CD4-positive, alpha-beta memory T cell (primary cell): ENCODE data around the gene CAND1. TPM values are rescaled to one million over a fixed set of nuclear protein-coding genes. Genes with fewer than 3 reads are reported as not detected.

ENCODE experiments used
- CTCF ChIA-PET: fragments of 350-600 bp; sonication (Branson Sonifier 250); formaldehyde crosslinking; loops from one replicate; lab custom pipeline; 2021; ENCODE audit warnings: inconsistent platforms; ENCODE audit not compliant: partially characterized antibody; lab: Charles Lee
- POLR2A ChIA-PET: fragments of 350-600 bp; sonication (Branson Sonifier 250); formaldehyde crosslinking; loops from one replicate; lab custom pipeline; 2021; ENCODE audit not compliant: partially characterized antibody; lab: Charles Lee
- DNase-seq, 5 donors: peaks; one replicate each; pipeline versions ENCODE4 v3.0.0 to v3.0.0-alpha.2; 2020 to 2022; ENCODE audit warnings: mixed read lengths in 1 of 5
- H3K27ac ChIP-seq: one replicate; pipeline ENCODE4 v1.7.0; 2013; ENCODE audit warnings: low read depth, low read length
- H3K27me3 ChIP-seq: 2 replicates; pipeline ENCODE4 v1.7.0; 2013; ENCODE audit warnings: mild to moderate bottlenecking, low read length, moderate library complexity; ENCODE audit not compliant: insufficient read depth
- H3K36me3 ChIP-seq: 2 replicates; pipeline ENCODE4 v1.7.0; 2013; ENCODE audit warnings: mild to moderate bottlenecking, low read length, moderate library complexity; ENCODE audit not compliant: insufficient read depth
- H3K4me1 ChIP-seq: 2 replicates; pipeline ENCODE4 v1.7.0; 2013; ENCODE audit warnings: mild to moderate bottlenecking, low read length, moderate library complexity; ENCODE audit not compliant: insufficient read depth
- H3K4me3 ChIP-seq, 2 donors: one replicate each; pipeline ENCODE4 v1.7.0; 2013; ENCODE audit warnings: low read length in 2 of 2, mild to moderate bottlenecking in 1 of 2
- H3K9me3 ChIP-seq, 2 donors: one replicate each; pipeline ENCODE4 v1.7.0; 2013; ENCODE audit warnings: low read length in 2 of 2, control low read depth in 1 of 2; ENCODE audit not compliant: control insufficient read depth in 1 of 2
- H3K27ac Mint-ChIP-seq, 7 donors: one replicate each; pipeline ENCODE4 v1.8.0; 2020 to 2021; ENCODE audit warnings: mixed read lengths in 7 of 7, mild to moderate bottlenecking in 6 of 7, inconsistent platforms in 3 of 7, moderate library complexity in 3 of 7
- H3K27me3 Mint-ChIP-seq, 2 donors: one replicate each; pipeline ENCODE4 v1.8.0; 2020 to 2021; ENCODE audit warnings: mixed read lengths in 2 of 2
- H3K36me3 Mint-ChIP-seq, 2 donors: one replicate each; pipeline ENCODE4 v1.8.0; 2020 to 2021; ENCODE audit warnings: mixed read lengths in 2 of 2, inconsistent platforms in 1 of 2, mild to moderate bottlenecking in 1 of 2
- H3K4me1 Mint-ChIP-seq, 4 donors: one replicate each; pipeline ENCODE4 v1.8.0; 2020 to 2021; ENCODE audit warnings: mixed read lengths in 4 of 4, mild to moderate bottlenecking in 1 of 4
- H3K4me3 Mint-ChIP-seq, 8 donors: one replicate each; pipeline ENCODE4 v1.8.0; 2020 to 2021; ENCODE audit warnings: mixed read lengths in 8 of 8, mild to moderate bottlenecking in 7 of 8, moderate library complexity in 6 of 8, inconsistent platforms in 3 of 8
- H3K9me3 Mint-ChIP-seq, 8 donors: one replicate each; pipeline ENCODE4 v1.8.0; 2020 to 2021; ENCODE audit warnings: mixed read lengths in 8 of 8, mild to moderate bottlenecking in 5 of 8, inconsistent platforms in 3 of 8, moderate library complexity in 1 of 8
- intact Hi-C: fragments of 100-400 bp; cut with micrococcal nuclease; formaldehyde crosslinking; loops from one replicate; pipeline ENCODE4 v1.15.1; 2023
- polyA plus RNA-seq, 2 donors: library from polyadenylated mRNA; unstranded; fragments of 300-500 nt; fragmentation: Illumina TruSeq; gene quantifications; one replicate each; pipeline ENCODE4 v1.2.3, GENCODE V29; 2021
- total RNA-seq, 2 experiments: library from RNA; stranded (reverse); gene quantifications; one replicate each; pipeline ENCODE4 v1.2.3, GENCODE V29; 2021

The CAND1 gene
- total and polyA plus RNA-seq, 4 experiments from 2014 or later = 75.5 to 124 (median 101) TPM

DNA sequence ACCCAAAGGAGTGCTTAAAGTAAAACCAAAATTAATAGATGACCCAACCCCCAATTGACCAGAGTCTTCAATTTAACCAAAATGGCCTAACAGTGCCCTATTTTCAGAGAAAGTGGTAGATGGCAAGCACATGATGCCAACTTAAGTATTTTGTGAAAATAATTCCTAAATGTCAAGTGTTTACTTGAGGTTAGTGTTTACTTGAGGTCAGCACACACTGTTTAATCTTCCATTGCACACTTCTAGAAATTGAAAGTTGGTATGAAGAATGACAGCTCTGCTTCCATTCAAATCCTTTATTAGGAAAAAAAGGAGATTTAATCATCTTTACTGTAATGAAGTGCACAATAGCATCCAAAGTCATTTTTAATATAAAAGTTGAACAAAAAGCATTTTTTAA, 25.9 kb upstream of the CAND1 start:
- no peaks in the 10 kb centered on the region for H3K27me3 ChIP-seq
- POLR2A ChIA-PET = no interaction called here
- no peak overlapping the region for H3K4me3 Mint-ChIP-seq
- intact Hi-C loops = no loop called here
- no peaks in the 10 kb centered on the region for H3K9me3 ChIP-seq
- peaks cover 0 to 2% of the 10 kb centered on the region in 2 donors for H3K27me3 Mint-ChIP-seq
- no peaks in the 10 kb centered on the region for H3K4me1 ChIP-seq
- H3K27ac ChIP-seq = no peak overlapping the region
- CTCF ChIA-PET = no interaction called here
- H3K36me3 ChIP-seq = no peaks in the 10 kb centered on the region
- H3K4me3 ChIP-seq = no peak overlapping the region
- H3K4me1 Mint-ChIP-seq = no peaks in the 10 kb centered on the region
- no peak for DNase-seq
- peaks cover 0 to 2% (median 0%) of the 10 kb centered on the region in 8 donors for H3K9me3 Mint-ChIP-seq
- no peaks in the 10 kb centered on the region for H3K36me3 Mint-ChIP-seq
- no peak overlapping the region for H3K27ac Mint-ChIP-seq

DNA sequence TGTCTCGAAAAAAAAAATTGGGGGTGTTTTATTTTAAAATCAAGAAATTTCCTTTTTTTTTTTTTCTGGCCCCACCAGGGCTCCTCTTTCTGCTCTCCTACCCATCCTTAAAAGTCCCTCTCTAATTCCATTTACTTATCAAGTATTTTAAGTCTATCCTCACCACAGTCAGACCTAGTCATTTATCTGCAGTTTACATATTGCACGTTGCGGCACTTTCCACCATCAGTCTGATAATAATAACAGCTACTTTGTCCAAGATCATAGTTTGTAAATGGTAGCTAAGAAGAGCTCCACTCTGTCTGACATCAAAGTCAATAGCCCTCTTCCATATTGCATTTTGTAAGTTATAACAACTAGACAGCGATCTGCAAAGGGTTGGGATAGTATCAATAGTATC, 23.6 kb upstream of the CAND1 start:
- POLR2A ChIA-PET = no interaction called here
- no peaks in the 10 kb centered on the region for H3K36me3 Mint-ChIP-seq
- H3K27me3 Mint-ChIP-seq = peaks cover 0 to 2% of the 10 kb centered on the region in 2 donors
- CTCF ChIA-PET = no interaction called here
- intact Hi-C loops = no loop called here
- no peaks in the 10 kb centered on the region for H3K27me3 ChIP-seq
- H3K27ac Mint-ChIP-seq = no peak overlapping the region
- peaks cover 0 to 2% (median 0%) of the 10 kb centered on the region in 8 donors for H3K9me3 Mint-ChIP-seq
- H3K27ac ChIP-seq = no peak overlapping the region
- no peaks in the 10 kb centered on the region for H3K36me3 ChIP-seq
- no peak for DNase-seq
- H3K4me3 Mint-ChIP-seq = no peak overlapping the region
- H3K4me3 ChIP-seq = no peak overlapping the region
- H3K4me1 Mint-ChIP-seq = no peaks in the 10 kb centered on the region
- no peaks in the 10 kb centered on the region for H3K4me1 ChIP-seq
- no peaks in the 10 kb centered on the region for H3K9me3 ChIP-seq

DNA sequence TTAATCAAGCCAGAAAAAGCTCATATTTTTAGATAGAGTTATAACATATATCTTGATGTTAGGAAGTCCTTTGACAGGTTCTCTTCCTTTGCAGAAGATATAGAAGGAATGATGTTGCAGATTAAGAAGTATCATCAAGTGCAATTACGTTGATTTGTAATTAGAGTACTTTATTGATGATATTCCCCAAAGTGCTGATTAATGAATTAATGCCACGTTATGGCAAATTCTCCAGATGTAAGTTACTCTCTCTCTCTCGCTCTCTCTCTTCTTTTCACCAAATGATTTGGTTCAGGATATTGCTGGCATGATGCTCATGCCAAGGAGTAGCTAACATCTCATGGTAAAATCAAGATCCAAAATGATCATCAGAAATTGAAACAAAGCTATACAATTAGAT, 18.1 kb upstream of the CAND1 start:
- Mint-ChIP-seq H3K9me3 (peaks cover 0 to 2% (median 0%) of the 10 kb centered on the region in 8 donors), H3K27ac (no peak overlapping the region), H3K4me3 (no peak overlapping the region), H3K4me1 (no peaks in the 10 kb centered on the region), H3K27me3 (peaks cover 2 to 9% of the 10 kb centered on the region in 2 donors), H3K36me3 (no peaks in the 10 kb centered on the region)
- Histone ChIP-seq H3K4me1 (no peaks in the 10 kb centered on the region), H3K4me3 (no peak overlapping the region), H3K9me3 (no peaks in the 10 kb centered on the region), H3K36me3 (no peaks in the 10 kb centered on the region), H3K27me3 (no peaks in the 10 kb centered on the region), H3K27ac (no peak overlapping the region)
- no peak for DNase-seq
- ChIA-PET POLR2A (interaction anchor here (1.0 kb wide), 1 partner anchor 17 kb away, joined by 3 read pairs; no protein-coding TSS in a partner anchor), CTCF (no interaction called here)
- intact Hi-C loops = no loop called here

DNA sequence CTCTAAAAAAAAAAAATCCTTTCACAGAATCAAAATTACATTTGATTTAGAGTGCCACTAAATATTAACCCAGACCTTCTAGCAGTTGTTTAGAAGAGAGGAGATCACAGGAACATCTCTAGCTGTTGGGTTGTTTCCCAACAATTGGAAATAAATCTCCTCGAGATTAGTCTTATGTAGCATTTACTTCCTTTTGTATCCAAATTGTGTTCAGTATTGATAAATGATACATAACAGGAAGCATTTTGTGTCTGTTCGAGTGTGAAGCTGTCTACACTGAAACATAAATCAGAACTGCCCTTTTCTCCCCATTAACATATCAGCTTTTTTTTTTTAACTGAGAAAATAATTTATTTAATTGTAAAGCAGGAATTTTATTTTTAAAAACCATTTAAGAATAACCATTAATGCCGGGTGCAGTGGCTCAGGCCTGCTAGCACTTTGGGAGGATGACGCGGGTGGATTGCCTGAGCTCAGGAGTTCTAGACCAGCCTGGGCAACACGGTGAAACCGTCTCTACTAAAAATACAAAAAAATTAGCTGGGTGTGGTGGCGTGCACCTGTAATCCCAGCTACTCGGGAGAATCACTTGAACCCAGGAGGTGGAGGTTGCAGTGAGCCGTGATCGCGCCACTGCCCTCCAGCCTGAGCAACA, 14.7 kb upstream of the CAND1 start:
- CTCF ChIA-PET = no interaction called here
- no peaks in the 10 kb centered on the region for H3K9me3 ChIP-seq
- H3K4me1 ChIP-seq = no peaks in the 10 kb centered on the region
- POLR2A ChIA-PET = no interaction called here
- H3K4me3 ChIP-seq = no peak overlapping the region
- Mint-ChIP-seq H3K9me3 (no peaks in the 10 kb centered on the region), H3K27me3 (peaks cover 2 to 9% of the 10 kb centered on the region in 2 donors), H3K4me3 (no peak overlapping the region), H3K27ac (no peak overlapping the region), H3K36me3 (peaks cover 0 to 3% of the 10 kb centered on the region in 2 donors), H3K4me1 (no peaks in the 10 kb centered on the region)
- H3K36me3 ChIP-seq = no peaks in the 10 kb centered on the region
- DNase-seq = no peak
- no peaks in the 10 kb centered on the region for H3K27me3 ChIP-seq
- intact Hi-C loops = no loop called here
- H3K27ac ChIP-seq = no peak overlapping the region

DNA sequence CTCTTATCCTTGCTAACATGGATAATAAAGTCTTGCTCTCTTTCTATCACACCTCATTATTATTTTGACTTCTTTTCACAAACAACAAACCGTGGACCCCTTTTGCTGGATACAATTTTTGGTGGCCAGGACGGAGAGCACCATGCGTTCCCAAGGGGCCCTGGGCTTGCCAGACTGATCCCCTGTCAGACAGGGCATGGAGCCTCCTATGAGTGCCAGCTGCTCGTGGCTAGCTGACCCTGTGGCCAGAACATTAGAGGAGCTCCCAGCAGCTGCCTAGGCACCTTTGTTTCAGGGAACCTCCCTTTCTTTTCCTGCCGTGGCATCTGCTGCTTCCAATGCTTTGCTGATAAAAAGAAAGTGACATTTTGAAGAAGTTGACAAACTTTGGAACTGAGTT, 12.5 kb upstream of the CAND1 start:
- Histone ChIP-seq H3K27ac (no peak overlapping the region), H3K4me3 (no peak overlapping the region), H3K9me3 (no peaks in the 10 kb centered on the region), H3K36me3 (no peaks in the 10 kb centered on the region), H3K4me1 (no peaks in the 10 kb centered on the region), H3K27me3 (no peaks in the 10 kb centered on the region)
- Mint-ChIP-seq H3K4me1 (no peaks in the 10 kb centered on the region), H3K9me3 (no peaks in the 10 kb centered on the region), H3K27ac (peak overlapping the region in 1 of 7 donors; percentile 8), H3K4me3 (no peak overlapping the region), H3K27me3 (peaks cover 0 to 3% of the 10 kb centered on the region in 2 donors), H3K36me3 (peaks cover 0 to 3% of the 10 kb centered on the region in 2 donors)
- ChIA-PET CTCF (interaction anchor here (1.0 kb wide), 1 partner anchor 103 kb away, joined by 3 read pairs; no protein-coding TSS in a partner anchor), POLR2A (interaction anchor here (1.4 kb wide), 1 partner anchor 12 kb away, joined by 8 read pairs; the partner anchor contains the start of gene CAND1)
- intact Hi-C loops = no loop called here
- no peak for DNase-seq

DNA sequence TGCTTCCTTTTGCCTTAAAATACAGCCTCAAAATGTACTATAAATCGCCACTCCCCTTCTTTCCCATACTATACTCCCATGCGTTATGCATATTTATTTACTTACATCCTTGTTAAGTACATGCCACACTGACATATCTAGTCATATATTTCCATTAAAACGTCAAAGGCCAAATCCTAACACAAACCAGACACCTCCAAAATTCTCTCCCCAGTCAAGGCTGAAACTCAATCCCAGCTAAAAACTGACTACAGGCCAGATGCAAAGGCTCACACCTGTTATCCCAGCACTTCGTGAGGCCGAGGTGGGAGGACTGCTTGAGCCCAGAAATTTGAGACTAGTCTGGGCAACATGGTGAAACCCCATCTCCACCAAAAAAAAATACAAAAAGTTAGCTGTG, 5.7 kb upstream of the CAND1 start:
- ChIA-PET CTCF (no interaction called here), POLR2A (no interaction called here)
- intact Hi-C loops = no loop called here
- no peaks in the 10 kb centered on the region for H3K9me3 Mint-ChIP-seq
- no peaks in the 10 kb centered on the region for H3K9me3 ChIP-seq
- H3K27ac Mint-ChIP-seq = no peak overlapping the region
- H3K4me1 Mint-ChIP-seq = peaks cover 6 to 8% (median 7%) of the 10 kb centered on the region in 4 donors
- H3K4me3 Mint-ChIP-seq = no peak overlapping the region
- H3K27me3 ChIP-seq = no peaks in the 10 kb centered on the region
- H3K4me3 ChIP-seq = no peak overlapping the region
- H3K27ac ChIP-seq = no peak overlapping the region
- H3K4me1 ChIP-seq = peaks cover 7% of the 10 kb centered on the region
- no peak for DNase-seq
- H3K27me3 Mint-ChIP-seq = no peaks in the 10 kb centered on the region
- no peaks in the 10 kb centered on the region for H3K36me3 ChIP-seq
- no peaks in the 10 kb centered on the region for H3K36me3 Mint-ChIP-seq

DNA sequence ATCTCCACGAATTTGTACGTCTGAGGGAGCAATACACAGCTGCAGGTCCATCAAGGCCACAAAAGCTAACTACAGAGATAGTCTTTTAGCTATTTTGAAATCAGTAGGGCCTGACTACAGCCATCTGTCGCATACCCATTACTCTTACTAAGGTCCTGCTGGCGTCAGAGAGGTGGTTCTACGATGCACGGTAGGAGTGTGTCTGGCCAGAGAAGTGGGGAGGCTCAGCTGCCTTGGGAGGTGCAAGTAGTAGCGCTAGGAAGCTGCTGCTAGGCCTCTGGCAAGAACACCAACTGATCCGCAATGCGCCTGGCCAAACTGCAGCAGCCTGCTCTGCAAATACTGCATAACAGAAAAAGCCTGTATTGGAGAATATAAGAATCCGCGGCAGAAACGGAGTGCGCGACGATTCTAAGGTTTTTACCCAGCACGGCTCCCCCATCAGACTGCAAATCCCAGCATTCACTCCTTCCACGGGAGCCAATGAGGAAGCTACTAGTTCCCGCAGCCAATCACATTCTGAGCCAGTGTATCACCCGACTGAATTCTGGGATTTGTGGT, 743 bp upstream of the CAND1 start:
- Histone ChIP-seq H3K9me3 (no peaks in the 10 kb centered on the region), H3K4me1 (peaks cover 40% of the 10 kb centered on the region), H3K27ac (peak overlapping the region; percentile 97), H3K4me3 (peak overlapping the region; percentile 53 to 81), H3K36me3 (no peaks in the 10 kb centered on the region), H3K27me3 (no peaks in the 10 kb centered on the region)
- intact Hi-C loops = loop anchor here (2.0 to 5.0 kb wide), 6 partner anchors 106 to 1970 kb away; partner anchors contain the start of genes CPM, CPSF6 and LLPH
- peak in 3 of 5 donors; percentile 97 for DNase-seq
- H3K4me3 Mint-ChIP-seq = peak overlapping the region; percentile 87 to 99 (median 98)
- H3K4me1 Mint-ChIP-seq = peaks cover 25 to 49% (median 35%) of the 10 kb centered on the region in 4 donors
- H3K9me3 Mint-ChIP-seq = no peaks in the 10 kb centered on the region
- H3K27ac Mint-ChIP-seq = peak overlapping the region; percentile 95 to 100 (median 99)
- H3K36me3 Mint-ChIP-seq = peaks cover 0 to 7% of the 10 kb centered on the region in 2 donors
- ChIA-PET POLR2A (interaction anchor here (0.6 to 2.2 kb wide), 30 partner anchors 9 to 1540 kb away, joined by 3 to 22 read pairs (median 4); partner anchors contain the start of genes DYRK2, HELB, MDM2 and NUP107), CTCF (interaction anchor here (0.9 to 1.9 kb wide), 9 partner anchors 7 to 1562 kb away, joined by 3 to 6 read pairs (median 4); no protein-coding TSS in a partner anchor)
- H3K27me3 Mint-ChIP-seq = no peaks in the 10 kb centered on the region
